ENCODE measurements around the gene TIMM17A.

TIMM17A gene

GRCh38 chr1:201928266-201928665 lies 27.0 kb upstream of the TIMM17A start:
- Histone ChIP-seq H2BK12ac (ENCODE audit: low read length) (no peak overlapping the region), H3K9me3 (ENCODE audit: insufficient read depth, low read depth, low read length) (no peaks in the 10 kb centered on the region), H4K91ac (ENCODE audit: low read depth, low read length) (no peak overlapping the region), H2BK5ac (ENCODE audit: low read depth, low read length, poor library complexity) (no peak overlapping the region), H3K4me2 (ENCODE audit: low read length) (no peak overlapping the region), H3K9ac (ENCODE audit: low read length) (no peak overlapping the region), H4K8ac (ENCODE audit: low read depth, low read length) (no peak overlapping the region), H3K4me1 (ENCODE audit: control insufficient read depth in 1 of 2, insufficient read depth in 2 of 2, low read length in 2 of 2) (no peaks in the 10 kb centered on the region), H3K4me3 (ENCODE audit: low read depth, low read length) (no peak overlapping the region), H2BK120ac (ENCODE audit: insufficient read depth, low read length, poor library complexity) (no peak overlapping the region), H3K14ac (ENCODE audit: low read length) (no peak overlapping the region), H3K27me3 (ENCODE audit: insufficient read depth, low read length) (no peaks in the 10 kb centered on the region), H3K18ac (ENCODE audit: low read length) (no peak overlapping the region), H3K23ac (ENCODE audit: low read length) (no peak overlapping the region), H2AFZ (ENCODE audit: insufficient read depth, low read length, poor library complexity) (no peak overlapping the region), H2AK5ac (ENCODE audit: low read length) (no peak overlapping the region), H3K36me3 (ENCODE audit: control insufficient read depth in 1 of 2, insufficient read depth in 2 of 2, low read length in 2 of 2) (no peaks in the 10 kb centered on the region), H3K79me2 (ENCODE audit: control insufficient read depth, insufficient read depth, low read length, poor library complexity) (no peaks in the 10 kb centered on the region), H4K12ac (ENCODE audit: low read depth, low read length) (no peak overlapping the region), H3K4ac (ENCODE audit: low read depth, low read length) (no peak overlapping the region), H3K79me1 (ENCODE audit: low read length) (no peaks in the 10 kb centered on the region), H3K27ac (ENCODE audit: low read depth, low read length) (no peak overlapping the region)
- no peak for DNase-seq
- WGBS (ENCODE audit: extremely low coverage, insufficient coverage, insufficient read length): no CpG with 5 or more reads among the region's 3 CpGs

- no peak overlapping the region for H3K4me3 ChIP-seq (ENCODE audit: low read depth, low read length)
- no peaks in the 10 kb centered on the region for H3K79me2 ChIP-seq (ENCODE audit: control insufficient read depth, insufficient read depth, low read length, poor library complexity)
- H3K9me3 ChIP-seq (ENCODE audit: insufficient read depth, low read depth, low read length): no peaks in the 10 kb centered on the region
- peaks cover 0 to 2% of the 10 kb centered on the region in 2 experiments for H3K4me1 ChIP-seq (ENCODE audit: control insufficient read depth in 1 of 2, insufficient read depth in 2 of 2, low read length in 2 of 2)
- H3K36me3 ChIP-seq (ENCODE audit: control insufficient read depth in 1 of 2, insufficient read depth in 2 of 2, low read length in 2 of 2): no peaks in the 10 kb centered on the region
- DNase-seq: no peak
- H2BK5ac ChIP-seq (ENCODE audit: low read depth, low read length, poor library complexity): no peak overlapping the region
- no peak overlapping the region for H2AK5ac ChIP-seq (ENCODE audit: low read length)
- H3K18ac ChIP-seq (ENCODE audit: low read length): no peak overlapping the region
- no peaks in the 10 kb centered on the region for H3K79me1 ChIP-seq (ENCODE audit: low read length)
- no peak overlapping the region for H3K4me2 ChIP-seq (ENCODE audit: low read length)
- H2AFZ ChIP-seq (ENCODE audit: insufficient read depth, low read length, poor library complexity): no peak overlapping the region
- no peak overlapping the region for H4K12ac ChIP-seq (ENCODE audit: low read depth, low read length)
- no peak overlapping the region for H2BK120ac ChIP-seq (ENCODE audit: insufficient read depth, low read length, poor library complexity)
- WGBS (ENCODE audit: extremely low coverage, insufficient coverage, insufficient read length): no CpG with 5 or more reads among the region's 4 CpGs
- no peak overlapping the region for H3K14ac ChIP-seq (ENCODE audit: low read length)
- H4K8ac ChIP-seq (ENCODE audit: low read depth, low read length): no peak overlapping the region
- no peak overlapping the region for H3K23ac ChIP-seq (ENCODE audit: low read length)
- H2BK12ac ChIP-seq (ENCODE audit: low read length): no peak overlapping the region
- no peak overlapping the region for H3K27ac ChIP-seq (ENCODE audit: low read depth, low read length)
- H4K91ac ChIP-seq (ENCODE audit: low read depth, low read length): no peak overlapping the region
- H3K4ac ChIP-seq (ENCODE audit: low read depth, low read length): no peak overlapping the region
- no peak overlapping the region for H3K9ac ChIP-seq (ENCODE audit: low read length)
- H3K27me3 ChIP-seq (ENCODE audit: insufficient read depth, low read length): no peaks in the 10 kb centered on the region
Observed at GRCh38 chr1:201930137-201930536, 25.2 kb upstream of the TIMM17A start.

- no peak overlapping the region for H2BK12ac ChIP-seq (ENCODE audit: low read length)
- 100% methylated on average over 1 of the region's 5 CpGs for WGBS (ENCODE audit: extremely low coverage, insufficient coverage, insufficient read length)
- H2BK5ac ChIP-seq (ENCODE audit: low read depth, low read length, poor library complexity): no peak overlapping the region
Observed at GRCh38 chr1:201930803-201931202, 24.5 kb upstream of the TIMM17A start.

GRCh38 chr1:201933840-201934430 lies 21.4 kb upstream of the TIMM17A start:
- H3K9ac ChIP-seq (ENCODE audit: low read length): no peak overlapping the region
- H3K14ac ChIP-seq (ENCODE audit: low read length): no peak overlapping the region
- no peak overlapping the region for H2AK5ac ChIP-seq (ENCODE audit: low read length)
- H3K23ac ChIP-seq (ENCODE audit: low read length): no peak overlapping the region
- H3K9me3 ChIP-seq (ENCODE audit: insufficient read depth, low read depth, low read length): peaks cover 2% of the 10 kb centered on the region
- no peak overlapping the region for H3K4me3 ChIP-seq (ENCODE audit: low read depth, low read length)
- H3K18ac ChIP-seq (ENCODE audit: low read length): no peak overlapping the region
- H2BK12ac ChIP-seq (ENCODE audit: low read length): no peak overlapping the region
- peaks cover 0 to 4% of the 10 kb centered on the region in 2 experiments for H3K4me1 ChIP-seq (ENCODE audit: control insufficient read depth in 1 of 2, insufficient read depth in 2 of 2, low read length in 2 of 2)
- no peak overlapping the region for H3K27ac ChIP-seq (ENCODE audit: low read depth, low read length)
- no peaks in the 10 kb centered on the region for H3K27me3 ChIP-seq (ENCODE audit: insufficient read depth, low read length)
- no peaks in the 10 kb centered on the region for H3K36me3 ChIP-seq (ENCODE audit: control insufficient read depth in 1 of 2, insufficient read depth in 2 of 2, low read length in 2 of 2)
- H2BK5ac ChIP-seq (ENCODE audit: low read depth, low read length, poor library complexity): no peak overlapping the region
- no CpG with 5 or more reads among the region's 5 CpGs for WGBS (ENCODE audit: extremely low coverage, insufficient coverage, insufficient read length)
- no peak overlapping the region for H4K91ac ChIP-seq (ENCODE audit: low read depth, low read length)
- H4K12ac ChIP-seq (ENCODE audit: low read depth, low read length): no peak overlapping the region
- H3K79me2 ChIP-seq (ENCODE audit: control insufficient read depth, insufficient read depth, low read length, poor library complexity): no peaks in the 10 kb centered on the region
- no peak overlapping the region for H4K8ac ChIP-seq (ENCODE audit: low read depth, low read length)
- H2BK120ac ChIP-seq (ENCODE audit: insufficient read depth, low read length, poor library complexity): no peak overlapping the region
- no peak overlapping the region for H3K4me2 ChIP-seq (ENCODE audit: low read length)
- DNase-seq: peak in 1 of 2 donors; percentile 33
- H2AFZ ChIP-seq (ENCODE audit: insufficient read depth, low read length, poor library complexity): no peak overlapping the region
- H3K79me1 ChIP-seq (ENCODE audit: low read length): no peaks in the 10 kb centered on the region
- no peak overlapping the region for H3K4ac ChIP-seq (ENCODE audit: low read depth, low read length)

More at GRCh38 chr1:201930803-201931202, 24.5 kb upstream of the TIMM17A start:
- Histone ChIP-seq H2AFZ (ENCODE audit: insufficient read depth, low read length, poor library complexity) (no peak overlapping the region), H3K14ac (ENCODE audit: low read length) (no peak overlapping the region), H3K4ac (ENCODE audit: low read depth, low read length) (no peak overlapping the region), H3K79me2 (ENCODE audit: control insufficient read depth, insufficient read depth, low read length, poor library complexity) (no peaks in the 10 kb centered on the region), H3K27ac (ENCODE audit: low read depth, low read length) (no peak overlapping the region), H3K9me3 (ENCODE audit: insufficient read depth, low read depth, low read length) (no peaks in the 10 kb centered on the region), H3K4me1 (ENCODE audit: control insufficient read depth in 1 of 2, insufficient read depth in 2 of 2, low read length in 2 of 2) (peaks cover 0 to 2% of the 10 kb centered on the region in 2 experiments), H3K4me2 (ENCODE audit: low read length) (no peak overlapping the region), H3K79me1 (ENCODE audit: low read length) (no peaks in the 10 kb centered on the region), H4K8ac (ENCODE audit: low read depth, low read length) (no peak overlapping the region), H3K9ac (ENCODE audit: low read length) (no peak overlapping the region), H3K23ac (ENCODE audit: low read length) (no peak overlapping the region), H2AK5ac (ENCODE audit: low read length) (no peak overlapping the region), H3K18ac (ENCODE audit: low read length) (no peak overlapping the region), H4K12ac (ENCODE audit: low read depth, low read length) (no peak overlapping the region), H3K27me3 (ENCODE audit: insufficient read depth, low read length) (no peaks in the 10 kb centered on the region), H4K91ac (ENCODE audit: low read depth, low read length) (no peak overlapping the region), H3K4me3 (ENCODE audit: low read depth, low read length) (no peak overlapping the region), H3K36me3 (ENCODE audit: control insufficient read depth in 1 of 2, insufficient read depth in 2 of 2, low read length in 2 of 2) (no peaks in the 10 kb centered on the region), H2BK120ac (ENCODE audit: insufficient read depth, low read length, poor library complexity) (no peak overlapping the region)
- no peak for DNase-seq
